ENCODE results near the gene MXD4.
"Not testable (repeated sequence)": the region's sequence is repeated elsewhere in the genome, so short reads cannot be mapped to it uniquely, and the experiment has no call there.

MXD4 gene

GRCh38 chr4:2275044-2275397, 13.1 kb upstream of the MXD4 start:
- not testable (repeated sequence) for DNase-seq (ENCODE audit: low spot score)

- DNase-seq (ENCODE audit: low spot score): no peak
Measured at GRCh38 chr4:2274320-2275043, 12.6 kb upstream of the MXD4 start.

- DNase-seq (ENCODE audit: low spot score): no peak
Measured at GRCh38 chr4:2273657-2274319, 11.9 kb upstream of the MXD4 start.

- DNase-seq (ENCODE audit: low spot score): no peak
Measured at GRCh38 chr4:2273221-2273620, 11.3 kb upstream of the MXD4 start.

DNA sequence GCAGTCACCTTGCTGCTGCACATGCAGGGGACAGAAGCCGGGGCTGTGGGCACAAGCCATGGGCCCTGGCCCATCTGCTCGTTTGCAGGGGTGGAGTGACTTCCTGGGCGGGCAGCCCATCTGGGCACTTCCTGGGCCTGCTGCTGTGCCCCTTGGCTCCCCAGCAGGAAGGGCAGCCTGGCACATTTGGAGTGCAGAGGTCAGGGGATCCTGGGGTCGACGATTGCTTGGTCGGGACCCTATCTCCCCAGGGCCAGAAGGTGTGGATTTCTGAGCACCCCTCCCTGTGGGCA, 10.9 kb upstream of the MXD4 start:
- no peak for DNase-seq (ENCODE audit: low spot score)

- DNase-seq (ENCODE audit: low spot score): no peak
Measured at GRCh38 chr4:2272026-2272827, 10.3 kb upstream of the MXD4 start.

DNA sequence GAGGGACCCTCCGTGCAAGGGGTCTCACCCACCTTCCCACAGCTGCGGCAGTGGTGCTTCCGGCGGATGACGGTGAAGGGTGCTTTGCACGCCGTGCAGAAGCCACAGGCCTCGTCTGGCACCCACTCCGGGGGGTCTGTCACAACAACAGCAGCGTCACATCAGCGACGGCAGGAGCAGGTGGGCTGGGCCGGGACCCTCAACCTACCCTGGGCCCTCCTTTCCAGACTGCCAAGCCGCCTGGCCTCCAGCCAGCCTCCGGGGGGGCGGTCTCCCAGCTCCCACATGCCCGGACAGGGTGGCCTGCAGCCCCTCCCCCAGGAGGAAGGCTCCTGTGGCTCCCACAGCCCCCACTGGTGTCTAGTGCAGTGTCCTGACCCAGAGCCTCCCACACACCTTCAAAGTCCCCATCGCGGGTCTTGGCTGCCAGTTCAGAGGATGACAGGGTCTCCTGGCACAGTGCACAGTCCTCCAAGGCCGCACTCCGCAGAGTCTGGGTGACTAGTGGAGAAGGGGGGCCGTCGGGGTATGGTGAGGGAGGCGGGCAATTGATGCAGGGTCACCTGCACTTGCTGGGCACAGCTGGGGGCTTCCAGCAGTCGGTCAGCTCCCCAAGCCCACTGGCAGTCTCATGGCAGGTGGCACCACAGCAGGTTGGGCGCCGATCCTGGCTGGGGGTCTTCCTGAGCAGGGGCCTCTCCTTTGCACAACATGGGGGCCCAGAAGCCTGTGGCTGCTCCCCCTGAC, 9.5 kb upstream of the MXD4 start:
- no peak for DNase-seq (ENCODE audit: low spot score)

DNA sequence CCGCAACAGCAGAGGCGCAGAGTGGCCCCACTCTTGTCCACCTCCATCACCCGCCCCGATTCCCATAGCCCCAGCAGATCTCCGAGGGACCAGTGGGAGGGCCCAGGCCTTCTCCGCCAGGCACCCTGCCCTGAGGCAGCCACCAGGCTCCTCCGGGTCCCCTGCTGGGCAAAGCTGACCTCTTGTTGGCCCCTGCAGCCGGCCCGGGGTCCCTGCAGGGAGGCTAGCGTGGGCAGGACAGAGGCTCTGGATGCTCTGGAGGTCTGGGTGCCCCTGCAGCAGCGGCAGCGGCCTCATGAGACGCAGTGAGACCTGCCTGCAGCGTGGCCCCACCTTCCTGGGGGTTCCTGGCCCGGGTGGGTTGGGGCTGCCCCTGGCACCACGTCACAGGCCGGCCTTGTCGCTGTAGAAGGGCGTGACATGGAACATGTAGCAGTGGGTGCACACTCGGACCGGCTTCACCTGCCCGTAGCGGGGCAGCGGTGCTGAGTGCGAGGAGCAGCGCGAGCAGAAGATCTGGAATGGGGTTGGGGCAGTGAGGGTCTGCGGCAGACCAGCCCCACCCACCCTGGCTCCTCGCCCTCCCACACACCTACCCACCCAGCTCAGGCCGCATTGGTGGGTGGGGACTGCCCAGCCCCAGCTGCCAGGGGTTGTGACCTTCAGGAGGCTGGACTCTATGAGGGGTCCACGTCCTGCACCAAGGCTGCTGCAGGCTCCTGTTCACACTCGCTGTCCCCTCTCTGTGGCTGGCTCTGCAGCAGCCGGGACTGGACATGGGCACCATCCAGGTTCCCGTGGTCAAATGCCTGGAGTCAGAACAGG, 8.6 kb upstream of the MXD4 start:
- DNase-seq (ENCODE audit: low spot score): no peak

DNA sequence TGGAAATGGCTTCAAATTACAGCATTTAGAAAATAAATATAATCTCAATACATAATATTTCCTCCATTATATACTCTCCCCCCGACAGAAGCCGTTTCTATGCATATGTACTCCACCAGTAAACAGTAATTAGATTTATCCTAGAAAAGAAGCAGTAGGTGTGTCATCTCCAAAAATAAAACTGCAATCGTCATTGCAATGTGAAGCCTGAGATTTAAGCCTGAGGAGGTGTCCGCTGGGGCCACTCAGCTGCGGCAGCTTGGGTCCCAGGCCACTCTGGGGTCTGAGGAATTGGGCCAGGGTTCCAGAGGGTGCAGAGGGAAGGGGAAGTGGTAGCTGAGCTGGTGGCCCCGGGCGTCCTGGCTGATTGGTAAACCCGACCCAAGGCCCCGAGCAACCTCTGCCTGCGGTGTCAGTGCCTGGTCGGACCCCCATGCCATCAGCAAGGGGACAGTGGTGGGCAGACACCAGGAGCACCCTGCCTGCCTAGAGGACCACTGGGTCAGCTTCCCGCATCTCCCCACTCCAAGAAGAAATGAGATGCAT, 7.8 kb upstream of the MXD4 start:
- no peak for DNase-seq (ENCODE audit: low spot score)

- no peak for DNase-seq (ENCODE audit: low spot score)
Measured at GRCh38 chr4:2269206-2269531, 7.3 kb upstream of the MXD4 start.

- no peak for DNase-seq (ENCODE audit: low spot score)
Measured at GRCh38 chr4:2268357-2269205, 6.7 kb upstream of the MXD4 start.

- no peak for DNase-seq (ENCODE audit: low spot score)
Measured at GRCh38 chr4:2267841-2268240, 5.9 kb upstream of the MXD4 start.

GRCh38 chr4:2267320-2267811, 5.5 kb upstream of the MXD4 start:
- no peak for DNase-seq (ENCODE audit: low spot score)

GRCh38 chr4:2266821-2267220, 4.9 kb upstream of the MXD4 start:
- no peak for DNase-seq (ENCODE audit: low spot score)

GRCh38 chr4:2266181-2266580, 4.3 kb upstream of the MXD4 start:
- DNase-seq (ENCODE audit: low spot score): no peak

DNA sequence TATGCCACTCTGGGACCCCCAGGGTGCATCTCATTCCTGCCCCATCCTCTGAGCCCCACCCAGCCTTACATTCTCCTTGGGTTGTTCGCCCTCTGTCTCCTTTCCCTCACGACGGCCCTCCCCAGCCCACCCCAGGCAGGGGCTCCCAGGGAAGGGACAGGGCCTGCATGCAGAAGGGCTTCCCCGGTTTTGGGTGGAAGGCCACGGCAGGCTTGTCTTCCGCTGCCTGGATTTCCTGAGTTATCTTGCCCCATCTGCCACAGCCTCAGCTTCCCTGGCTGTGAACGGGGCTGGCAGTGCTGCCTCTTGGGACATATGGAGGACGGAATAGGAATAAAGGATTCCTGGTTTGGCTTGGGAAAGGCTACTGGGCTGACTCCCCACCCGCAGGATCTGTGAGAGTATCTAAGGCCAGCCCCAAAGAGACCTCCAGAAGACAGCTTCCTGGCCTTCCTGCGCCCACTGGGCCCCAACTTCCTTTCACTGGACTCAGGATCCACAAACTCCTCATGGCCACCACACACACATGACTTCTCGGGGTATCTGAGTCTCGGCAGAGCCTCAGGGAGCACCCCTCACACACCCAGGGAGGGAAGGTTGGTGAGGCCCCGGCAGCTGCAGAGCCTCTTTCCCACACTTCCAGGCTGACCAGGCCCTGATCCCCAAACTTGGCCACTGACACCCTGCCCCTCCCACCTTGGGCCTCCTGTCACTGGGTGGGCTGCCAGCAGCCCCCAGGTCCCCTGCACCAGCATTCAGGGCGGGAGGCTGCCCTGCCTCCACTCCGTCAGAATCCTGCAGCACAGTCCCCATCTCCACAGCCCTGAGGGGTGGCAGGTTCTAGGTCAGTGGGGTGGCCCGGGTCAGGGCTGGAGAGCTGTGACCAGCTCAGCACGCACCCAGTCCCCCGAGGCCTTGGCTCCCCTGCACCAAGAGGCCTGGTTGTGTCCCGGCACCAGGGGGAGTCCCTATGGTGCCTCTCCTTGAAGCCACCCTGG, 3.5 kb upstream of the MXD4 start:
- DNase-seq (ENCODE audit: low spot score): no peak

GRCh38 chr4:2264481-2265041, 2.7 kb upstream of the MXD4 start:
- DNase-seq (ENCODE audit: low spot score): no peak

DNA sequence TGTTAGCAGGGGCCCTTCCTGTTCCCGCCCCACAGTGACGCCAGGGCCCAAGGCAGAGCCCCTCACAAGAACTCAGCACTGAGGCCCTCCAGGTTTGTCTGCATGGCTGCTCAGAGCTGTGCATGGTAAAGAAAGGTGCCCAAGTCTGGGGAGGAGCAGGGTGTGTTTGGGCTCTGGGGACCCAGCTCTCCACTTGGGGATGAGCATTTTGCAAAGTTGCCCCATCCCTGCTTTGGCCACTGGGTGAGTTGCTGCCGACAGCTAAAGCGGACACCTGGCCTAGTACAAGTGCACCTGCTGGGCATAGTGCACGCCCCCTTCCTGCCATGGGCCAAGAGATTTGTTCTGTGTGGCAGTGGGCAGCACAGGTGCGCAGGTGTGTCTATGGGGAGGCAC, 2.0 kb upstream of the MXD4 start:
- DNase-seq (ENCODE audit: low spot score): no peak

GRCh38 chr4:2262944-2263250, 988 bp upstream of the MXD4 start:
- no peak for DNase-seq (ENCODE audit: low spot score)
